Activated B cell treated with CpG ODN at 0.5 μM for 24 hours (primary cell): ENCODE results near the gene ARHGAP23. TPM values are rescaled to one million over a fixed set of nuclear protein-coding genes. Genes with fewer than 3 reads are reported as not detected.

Experiments
- ATAC-seq: fragments of 200-7000 bp; cut with Tn5 transposase; one replicate; pipeline ENCODE4 v1.10.0; 2021; ENCODE audit warnings: low read depth, mild to moderate bottlenecking, moderate library complexity
- CTCF ChIA-PET: fragments of 350-600 bp; sonication (Branson Sonifier 250); formaldehyde crosslinking; loops from one replicate; lab custom pipeline; 2021; ENCODE audit warnings: antibody characterized with exemption; lab: Charles Lee
- POLR2A ChIA-PET: fragments of 350-600 bp; sonication (Branson Sonifier 250); formaldehyde crosslinking; loops from one replicate; lab custom pipeline; 2021; ENCODE audit warnings: antibody characterized with exemption; lab: Charles Lee
- DNase-seq: peaks from one replicate; pipeline ENCODE4 v3.0.0; 2022
- H3K27ac Mint-ChIP-seq: one replicate; pipeline ENCODE4 v1.8.0; 2020; ENCODE audit warnings: mixed read lengths
- H3K27me3 Mint-ChIP-seq: one replicate; pipeline ENCODE4 v1.8.0; 2021; ENCODE audit warnings: mixed read lengths
- H3K36me3 Mint-ChIP-seq: one replicate; pipeline ENCODE4 v1.8.0; 2021; ENCODE audit warnings: low read depth, mixed read lengths
- H3K4me1 Mint-ChIP-seq: one replicate; pipeline ENCODE4 v1.8.0; 2021; ENCODE audit warnings: mixed read lengths
- H3K4me3 Mint-ChIP-seq: one replicate; pipeline ENCODE4 v1.8.0; 2020; ENCODE audit warnings: mild to moderate bottlenecking, mixed read lengths
- H3K9me3 Mint-ChIP-seq: one replicate; pipeline ENCODE4 v1.8.0; 2020; ENCODE audit warnings: mixed read lengths
- intact Hi-C: fragments of 100-400 bp; cut with micrococcal nuclease; formaldehyde crosslinking; loops from one replicate; pipeline ENCODE4 v1.15.1; 2024
- total RNA-seq: library from RNA; stranded (reverse); gene quantifications from 2 replicates; pipeline ENCODE4 v1.2.3, GENCODE V29; 2022
- TF ChIP-seq, protein P1 (sequence below): fragments of 200-600 bp; IDR thresholded peaks from one replicate; pipeline ENCODE4 v1.8.0; 2022; ENCODE audit warnings: antibody characterized with exemption, mild to moderate bottlenecking

The ARHGAP23 gene
- total RNA-seq, 1 donor from 2014 or later: 1.3 TPM

DNA sequence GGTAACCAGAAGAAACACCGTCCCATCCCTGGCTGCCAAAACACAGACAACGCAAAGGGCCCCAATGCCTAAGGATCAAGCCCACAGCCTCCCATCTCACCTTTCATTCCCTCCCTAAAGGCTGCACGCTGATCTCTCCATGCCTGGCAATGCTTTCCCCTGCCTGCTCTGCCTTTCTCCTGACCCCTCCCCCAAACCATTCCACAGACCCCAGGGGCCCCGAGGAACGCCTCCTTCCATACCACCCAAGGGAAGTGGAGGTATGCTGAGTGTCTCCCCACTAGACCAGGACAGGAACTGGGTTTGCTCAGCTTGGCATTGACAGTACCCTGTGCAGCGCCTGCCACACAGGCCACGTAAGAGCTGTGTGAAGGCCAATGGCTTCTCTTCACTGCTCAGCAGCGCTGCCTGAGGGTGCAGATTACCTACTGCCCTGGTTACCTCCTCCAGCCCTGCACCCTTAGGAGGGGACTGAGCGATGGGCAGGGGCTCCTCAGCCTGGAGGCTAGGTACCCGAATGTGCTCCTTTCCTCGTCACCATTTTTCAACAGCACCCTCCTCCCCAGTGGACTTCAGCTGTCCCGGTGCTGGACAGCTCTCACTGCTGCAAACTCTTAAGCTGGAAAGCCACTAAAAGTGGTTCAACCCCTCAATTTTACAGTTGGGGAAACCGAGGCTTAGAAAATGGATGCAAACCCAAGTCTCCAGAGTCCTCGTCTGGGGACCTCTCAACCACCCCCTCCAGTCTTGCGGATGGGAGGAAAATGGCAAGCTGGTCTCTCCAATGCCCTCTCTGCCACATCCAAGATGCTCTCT lies 132.4 kb downstream of the ARHGAP23 start:
- no peak for ATAC-seq
- Mint-ChIP-seq H3K27me3 (peaks cover 32% of the 10 kb centered on the region), H3K36me3 (no peaks in the 10 kb centered on the region), H3K9me3 (no peaks in the 10 kb centered on the region), H3K4me3 (peak overlapping the region; percentile 24), H3K27ac (peak overlapping the region; percentile 30), H3K4me1 (peaks cover 30% of the 10 kb centered on the region)
- TF ChIP-seq, protein P1, sequence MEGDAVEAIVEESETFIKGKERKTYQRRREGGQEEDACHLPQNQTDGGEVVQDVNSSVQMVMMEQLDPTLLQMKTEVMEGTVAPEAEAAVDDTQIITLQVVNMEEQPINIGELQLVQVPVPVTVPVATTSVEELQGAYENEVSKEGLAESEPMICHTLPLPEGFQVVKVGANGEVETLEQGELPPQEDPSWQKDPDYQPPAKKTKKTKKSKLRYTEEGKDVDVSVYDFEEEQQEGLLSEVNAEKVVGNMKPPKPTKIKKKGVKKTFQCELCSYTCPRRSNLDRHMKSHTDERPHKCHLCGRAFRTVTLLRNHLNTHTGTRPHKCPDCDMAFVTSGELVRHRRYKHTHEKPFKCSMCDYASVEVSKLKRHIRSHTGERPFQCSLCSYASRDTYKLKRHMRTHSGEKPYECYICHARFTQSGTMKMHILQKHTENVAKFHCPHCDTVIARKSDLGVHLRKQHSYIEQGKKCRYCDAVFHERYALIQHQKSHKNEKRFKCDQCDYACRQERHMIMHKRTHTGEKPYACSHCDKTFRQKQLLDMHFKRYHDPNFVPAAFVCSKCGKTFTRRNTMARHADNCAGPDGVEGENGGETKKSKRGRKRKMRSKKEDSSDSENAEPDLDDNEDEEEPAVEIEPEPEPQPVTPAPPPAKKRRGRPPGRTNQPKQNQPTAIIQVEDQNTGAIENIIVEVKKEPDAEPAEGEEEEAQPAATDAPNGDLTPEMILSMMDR: no peak
- intact Hi-C loops: no loop called here
- CTCF ChIA-PET: interaction anchor here (0.6 to 4.6 kb wide), 3 partner anchors 22 to 1541 kb away, joined by 5 to 83 read pairs (median 72); no protein-coding TSS in a partner anchor
- POLR2A ChIA-PET: no interaction called here
- no peak for DNase-seq

DNA sequence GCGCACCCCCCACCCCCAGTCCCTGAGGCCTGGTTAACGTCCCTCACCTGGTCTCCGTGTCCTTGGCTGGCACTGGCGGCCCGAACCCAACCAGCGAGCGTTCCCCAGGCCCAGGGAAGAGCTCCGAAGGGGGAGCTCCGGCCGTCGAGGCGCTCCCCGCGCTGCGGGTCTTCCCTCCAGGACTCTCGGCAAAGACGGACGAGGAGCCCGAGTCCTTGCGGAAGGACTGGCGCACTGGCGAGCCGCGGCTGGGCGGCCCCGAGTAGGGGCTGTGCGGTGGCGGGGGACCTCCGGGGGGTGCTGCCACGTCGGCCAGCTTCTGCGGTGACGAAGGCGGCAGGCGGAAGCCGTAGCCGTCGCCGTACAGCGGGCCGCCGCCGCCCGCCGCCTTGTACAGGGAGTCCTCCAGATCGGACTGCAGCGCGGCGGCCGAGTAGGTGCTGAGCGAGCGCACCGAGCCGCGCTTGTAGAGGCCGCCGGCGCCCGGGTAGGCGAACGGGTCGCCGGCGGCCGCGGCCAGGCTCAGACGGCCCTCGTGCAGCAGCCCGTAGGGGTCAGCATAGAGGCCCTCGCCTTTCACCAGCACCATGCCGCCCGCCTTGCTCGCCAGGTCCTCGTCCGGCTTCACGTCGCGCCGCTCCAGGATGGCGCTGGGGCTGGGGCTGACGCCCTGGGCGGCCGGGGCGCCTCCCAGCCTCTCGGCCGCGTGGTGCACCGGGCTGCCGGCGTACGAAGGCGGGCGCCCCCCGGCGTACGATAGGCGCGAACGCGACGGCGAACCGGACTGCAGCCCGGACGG lies 133.4 kb downstream of the ARHGAP23 start:
- Mint-ChIP-seq H3K36me3 (no peaks in the 10 kb centered on the region), H3K27me3 (peaks cover 38% of the 10 kb centered on the region), H3K27ac (no peak overlapping the region), H3K4me1 (peaks cover 30% of the 10 kb centered on the region), H3K9me3 (no peaks in the 10 kb centered on the region), H3K4me3 (no peak overlapping the region)
- no peak for ATAC-seq
- CTCF ChIA-PET: interaction anchor here (4.6 kb wide), 1 partner anchor 105 kb away, joined by 83 read pairs; no protein-coding TSS in a partner anchor
- TF ChIP-seq, protein P1: no peak
- no peak for DNase-seq
- POLR2A ChIA-PET: no interaction called here
- intact Hi-C loops: no loop called here

Other genes with a start within 250 kb of the ARHGAP23 start
- 1.8 and 4.2 TPM in 2 replicates for gene TBC1D3, start 235.9 kb upstream of the ARHGAP23 start, total RNA-seq
- gene MRPL45, start 131.3 kb upstream of the ARHGAP23 start, total RNA-seq: 33.6 and 33.9 TPM in 2 replicates
- gene GPR179, start 84.5 kb upstream of the ARHGAP23 start, total RNA-seq: 0.07 TPM in 1 of 2 replicates, not detected in the other
- 12.8 and 14.0 TPM in 2 replicates for gene SOCS7, start 76.6 kb upstream of the ARHGAP23 start, total RNA-seq
- gene SRCIN1, start 177.5 kb downstream of the ARHGAP23 start, total RNA-seq: 0.24 and 0.35 TPM in 2 replicates
- 2.8 and 3.0 TPM in 2 replicates for gene EPOP, start 246.5 kb downstream of the ARHGAP23 start, total RNA-seq